ENCODE results near the gene RPL38. TPM values are rescaled to one million over a fixed set of nuclear protein-coding genes. Genes with fewer than 3 reads are reported as not detected.

The RPL38 gene
- total and polyA plus RNA-seq, 5 experiments from 2014 or later: 2,061 to 2,688 (median 2,282) TPM

DNA sequence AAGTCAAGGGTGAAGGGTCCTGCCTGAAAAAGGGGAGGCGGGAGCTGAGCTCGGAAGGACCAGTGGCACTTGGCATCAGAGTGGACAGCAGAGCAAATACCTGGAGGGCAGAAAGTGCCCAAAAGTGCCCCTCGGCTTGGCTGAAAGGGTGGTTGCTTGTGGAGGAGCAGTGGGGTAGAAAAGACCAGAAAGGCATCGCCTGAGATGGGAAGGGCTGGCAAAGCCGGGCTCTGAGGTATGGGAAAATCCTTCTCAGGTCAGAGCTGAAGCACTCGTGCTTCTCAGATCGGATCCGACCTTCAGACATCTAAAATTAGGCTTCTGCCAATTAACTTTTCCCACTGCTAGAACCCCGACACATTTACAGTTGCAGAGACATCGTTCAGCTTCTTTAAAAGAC lies 1.5 kb upstream of the RPL38 start:
- H3K9me3 Mint-ChIP-seq: no peaks in the 10 kb centered on the region
- no peak overlapping the region for H3K27ac Mint-ChIP-seq
- no peak for ATAC-seq
- H3K27me3 Mint-ChIP-seq: peaks cover 6 to 48% (median 15%) of the 10 kb centered on the region in 5 donors
- H3K4me1 Mint-ChIP-seq: peaks cover 17 to 36% (median 35%) of the 10 kb centered on the region in 4 donors
- H3K4me3 Mint-ChIP-seq: no peak overlapping the region
- POLR2A ChIA-PET: no interaction called here
- DNase-seq: no peak
- H3K36me3 Mint-ChIP-seq: peaks cover 4 to 32% (median 8%) of the 10 kb centered on the region in 3 donors

DNA sequence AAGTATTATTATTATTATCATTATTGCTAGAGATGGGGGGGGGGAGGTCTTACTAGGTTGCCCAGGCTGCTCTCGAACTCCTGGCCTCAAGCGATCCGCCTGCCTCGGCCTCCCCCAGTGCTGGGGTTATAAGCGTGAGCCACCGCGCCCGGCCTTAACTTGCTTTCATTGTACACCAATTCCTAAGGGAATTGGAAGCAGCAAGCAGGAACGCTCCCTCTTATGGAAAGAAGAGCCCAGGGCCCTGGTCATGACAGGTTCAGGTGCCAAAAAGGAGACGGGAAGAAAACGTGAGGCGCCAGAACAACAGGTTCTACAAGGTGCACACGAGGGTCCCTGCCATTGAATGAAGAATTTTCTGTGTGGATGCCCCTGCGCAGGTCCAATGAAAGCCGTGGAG lies 540 bp upstream of the RPL38 start:
- Mint-ChIP-seq H3K27ac (peak overlapping the region in 9 of 10 donors; percentile 93 to 100 (median 97)), H3K4me3 (peak overlapping the region; percentile 94 to 100 (median 98)), H3K9me3 (no peaks in the 10 kb centered on the region), H3K36me3 (peaks cover 4 to 41% (median 8%) of the 10 kb centered on the region in 3 donors), H3K27me3 (peaks cover 6 to 41% (median 12%) of the 10 kb centered on the region in 5 donors), H3K4me1 (peaks cover 17 to 44% (median 41%) of the 10 kb centered on the region in 4 donors)
- POLR2A ChIA-PET: interaction anchor here (0.7 to 2.7 kb wide), 4 partner anchors 10 to 72 kb away, joined by 3 to 13 read pairs (median 3); partner anchors contain the start of gene TTYH2
- ATAC-seq (peak in 1 of 2 donors; percentile 16), DNase-seq (no peak)

GRCh38 chr17:74204474-74204873 lies 996 bp downstream of the RPL38 start:
- ATAC-seq (no peak), DNase-seq (no peak)
- POLR2A ChIA-PET: interaction anchor here (0.6 to 2.7 kb wide), 2 partner anchors 9 to 198 kb away, joined by 3 to 13 read pairs; partner anchors contain the start of gene TTYH2
- Mint-ChIP-seq H3K36me3 (peaks cover 4 to 56% (median 12%) of the 10 kb centered on the region in 3 donors), H3K27ac (peak overlapping the region; percentile 82 to 100 (median 97)), H3K4me1 (peaks cover 19 to 55% (median 48%) of the 10 kb centered on the region in 4 donors), H3K4me3 (peak overlapping the region; percentile 94 to 100 (median 98)), H3K9me3 (no peaks in the 10 kb centered on the region), H3K27me3 (peaks cover 3 to 29% (median 12%) of the 10 kb centered on the region in 5 donors)

DNA sequence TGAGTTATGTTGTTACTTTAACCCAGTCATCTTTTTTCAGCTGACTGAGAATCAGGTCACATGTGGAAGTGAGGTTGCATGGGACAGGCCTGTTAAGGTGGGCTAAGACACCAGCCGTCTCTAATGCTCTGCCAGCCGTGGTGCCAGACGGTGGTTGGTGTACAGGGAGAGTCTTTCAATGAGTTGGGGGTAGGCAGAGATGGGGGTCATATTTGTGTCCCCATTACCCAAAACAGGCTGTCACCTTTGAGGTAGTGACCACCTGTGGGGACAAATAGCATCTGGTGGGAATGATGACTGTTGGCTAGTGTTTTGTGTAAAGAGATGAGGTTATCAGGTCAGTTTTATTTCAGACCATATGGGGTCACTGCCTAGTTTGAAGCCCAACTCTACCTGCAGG lies 1.8 kb downstream of the RPL38 start:
- H3K4me1 Mint-ChIP-seq: peaks cover 17 to 56% (median 47%) of the 10 kb centered on the region in 4 donors
- no peaks in the 10 kb centered on the region for H3K9me3 Mint-ChIP-seq
- DNase-seq (no peak), ATAC-seq (no peak)
- peak overlapping the region; percentile 53 to 95 (median 80) for H3K27ac Mint-ChIP-seq
- H3K27me3 Mint-ChIP-seq: peaks cover 0 to 21% (median 9%) of the 10 kb centered on the region in 5 donors
- H3K4me3 Mint-ChIP-seq: peak overlapping the region; percentile 42 to 100 (median 72)
- H3K36me3 Mint-ChIP-seq: peaks cover 4 to 64% (median 13%) of the 10 kb centered on the region in 3 donors
- POLR2A ChIA-PET: interaction anchor here (1.1 to 2.7 kb wide), 2 partner anchors 8 to 14 kb away, joined by 6 to 13 read pairs; partner anchors contain the start of gene TTYH2

DNA sequence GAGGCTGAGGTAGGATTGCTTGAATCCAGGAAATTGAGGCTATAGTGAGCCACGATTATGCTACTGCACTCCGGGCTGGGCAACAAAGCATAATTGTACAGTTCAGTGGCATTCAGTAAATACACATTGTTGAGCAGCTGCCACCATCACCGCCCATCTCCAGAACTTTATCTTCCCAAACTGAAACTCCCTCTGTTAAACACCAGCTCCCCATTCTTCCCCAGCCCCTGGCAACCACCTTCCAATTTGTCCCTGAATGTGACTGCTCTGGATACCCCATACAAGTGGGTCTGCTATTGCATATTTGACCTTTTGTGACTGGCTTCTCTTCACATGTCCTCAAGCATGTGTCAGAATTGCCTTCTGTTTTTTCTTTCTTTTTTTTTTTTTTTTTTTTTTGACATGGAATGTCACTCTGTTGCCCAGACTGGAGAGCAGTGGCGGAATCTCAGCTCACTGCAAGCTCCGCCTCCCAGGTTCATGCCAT lies 2.9 kb downstream of the RPL38 start:
- no peak for ATAC-seq
- DNase-seq: no peak
- POLR2A ChIA-PET: interaction anchor here (0.8 to 1.1 kb wide), 2 partner anchors 9 to 15 kb away, joined by 6 to 7 read pairs; no protein-coding TSS in a partner anchor
- Mint-ChIP-seq H3K4me3 (peak overlapping the region; percentile 6 to 80 (median 42)), H3K27me3 (peaks cover 0 to 13% (median 6%) of the 10 kb centered on the region in 5 donors), H3K9me3 (no peaks in the 10 kb centered on the region), H3K27ac (peak overlapping the region in 9 of 10 donors; percentile 2 to 95 (median 57)), H3K4me1 (peaks cover 20 to 62% (median 54%) of the 10 kb centered on the region in 4 donors), H3K36me3 (peaks cover 4 to 69% (median 15%) of the 10 kb centered on the region in 3 donors)

- Mint-ChIP-seq H3K4me3 (peak overlapping the region in 7 of 10 donors; percentile 36 to 75 (median 68)), H3K36me3 (peaks cover 0 to 55% (median 7%) of the 10 kb centered on the region in 3 donors), H3K27ac (peak overlapping the region; percentile 75 to 93 (median 86)), H3K27me3 (no peaks in the 10 kb centered on the region), H3K4me1 (peaks cover 24 to 74% (median 64%) of the 10 kb centered on the region in 4 donors), H3K9me3 (no peaks in the 10 kb centered on the region)
- DNase-seq (peak; percentile 66 to 84 (median 79)), ATAC-seq (peak; percentile 48 to 70)
- POLR2A ChIA-PET: interaction anchor here (0.5 to 0.6 kb wide), 2 partner anchors 73 to 284 kb away, joined by 3 to 4 read pairs; no protein-coding TSS in a partner anchor
Measured at GRCh38 chr17:74210191-74211140, 7.0 kb downstream of the RPL38 start.

- ATAC-seq (no peak), DNase-seq (peak in 2 of 10 donors; percentile 9 to 10)
- no peaks in the 10 kb centered on the region for H3K27me3 Mint-ChIP-seq
- peak overlapping the region; percentile 35 to 94 (median 86) for H3K27ac Mint-ChIP-seq
- peaks cover 0 to 46% (median 7%) of the 10 kb centered on the region in 3 donors for H3K36me3 Mint-ChIP-seq
- H3K4me1 Mint-ChIP-seq: peaks cover 23 to 74% (median 59%) of the 10 kb centered on the region in 4 donors
- no peaks in the 10 kb centered on the region for H3K9me3 Mint-ChIP-seq
- POLR2A ChIA-PET: interaction anchor here (0.6 kb wide), 1 partner anchor 72 kb away, joined by 3 read pairs; no protein-coding TSS in a partner anchor
- peak overlapping the region in 9 of 10 donors; percentile 34 to 90 (median 83) for H3K4me3 Mint-ChIP-seq
Measured at GRCh38 chr17:74211141-74211911, 7.8 kb downstream of the RPL38 start.

GRCh38 chr17:74211912-74212208 lies 8.4 kb downstream of the RPL38 start:
- Mint-ChIP-seq H3K27ac (peak overlapping the region; percentile 35 to 94 (median 86)), H3K36me3 (peaks cover 0 to 41% (median 7%) of the 10 kb centered on the region in 3 donors), H3K27me3 (no peaks in the 10 kb centered on the region), H3K4me1 (peaks cover 23 to 71% (median 56%) of the 10 kb centered on the region in 4 donors), H3K9me3 (no peaks in the 10 kb centered on the region), H3K4me3 (peak overlapping the region; percentile 68 to 93 (median 88))
- peak in 1 of 10 donors; percentile 12 for DNase-seq
- no peak for ATAC-seq
- POLR2A ChIA-PET: no interaction called here

DNA sequence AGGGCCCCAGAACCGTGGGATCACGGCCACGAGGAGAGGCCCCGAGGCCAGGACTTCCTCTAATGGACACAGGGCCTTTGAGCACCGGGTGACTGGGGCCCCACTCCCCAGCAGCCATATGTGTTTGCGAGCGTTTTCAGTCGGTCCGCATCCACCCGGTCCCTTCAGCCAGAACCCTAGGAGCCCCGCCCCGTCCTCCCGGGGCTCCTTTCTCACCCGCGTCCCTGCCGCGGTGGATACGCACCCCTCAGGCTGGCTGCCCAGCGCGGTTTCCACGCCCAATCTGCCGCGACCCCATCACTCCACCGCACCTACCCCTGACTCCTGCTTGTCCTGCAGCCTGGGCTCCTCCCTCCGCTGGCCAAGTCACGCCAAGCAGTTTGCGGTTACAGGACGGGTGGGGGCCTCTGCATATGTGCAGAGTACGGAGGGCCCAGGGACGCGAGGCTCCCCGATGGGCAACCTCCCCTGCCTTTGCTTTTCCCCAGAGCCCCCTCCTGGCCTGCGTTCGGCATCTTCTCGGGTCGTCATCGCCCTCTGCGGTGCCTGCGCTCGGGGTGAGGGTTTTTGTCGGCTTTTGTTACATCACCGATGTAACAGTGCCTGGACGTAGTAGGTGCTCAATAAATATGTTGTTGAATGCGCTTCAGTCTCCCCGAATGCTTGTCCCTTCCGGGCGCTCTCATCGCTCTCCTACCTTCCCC lies 8.9 kb downstream of the RPL38 start:
- POLR2A ChIA-PET: interaction anchor here (0.6 to 1.6 kb wide), 7 partner anchors 8 to 542 kb away, joined by 3 to 13 read pairs (median 5); partner anchors contain the start of gene RPL38
- peak; percentile 7 to 14 for ATAC-seq

GRCh38 chr17:74212913-74213791 lies 9.7 kb downstream of the RPL38 start, which contains the start of gene TTYH2:
TTYH2 (plus strand) TSS chr17:74213571; CDS start chr17:74213588, 17 bp downstream.
- POLR2A ChIA-PET: interaction anchor here (0.5 to 1.6 kb wide), 8 partner anchors 9 to 541 kb away, joined by 3 to 13 read pairs (median 5); partner anchors contain the start of gene RPL38
- H3K36me3 Mint-ChIP-seq: peaks cover 0 to 29% (median 7%) of the 10 kb centered on the region in 3 donors
- peaks cover 23 to 59% (median 49%) of the 10 kb centered on the region in 4 donors for H3K4me1 Mint-ChIP-seq
- H3K27ac Mint-ChIP-seq: peak within 1 kb of the TSS; percentile 57 to 93 (median 87)
- peak; percentile 33 to 79 (median 58) for DNase-seq
- peak; percentile 68 to 76 for ATAC-seq
- no peaks in the 10 kb centered on the region for H3K9me3 Mint-ChIP-seq
- no peaks in the 10 kb centered on the region for H3K27me3 Mint-ChIP-seq
- H3K4me3 Mint-ChIP-seq: peak within 1 kb of the TSS; percentile 82 to 93 (median 89)

More for the DNA sequence above, 8.9 kb downstream of the RPL38 start:
- H3K4me3 Mint-ChIP-seq: peak overlapping the region; percentile 82 to 93 (median 89)
- H3K27ac Mint-ChIP-seq: peak overlapping the region; percentile 78 to 94 (median 87)
- H3K4me1 Mint-ChIP-seq: peaks cover 23 to 66% (median 55%) of the 10 kb centered on the region in 4 donors
- DNase-seq: peak in 2 of 10 donors; percentile 13 to 36
- H3K27me3 Mint-ChIP-seq: no peaks in the 10 kb centered on the region
- H3K36me3 Mint-ChIP-seq: peaks cover 0 to 36% (median 7%) of the 10 kb centered on the region in 3 donors
- no peaks in the 10 kb centered on the region for H3K9me3 Mint-ChIP-seq

All from naive thymus-derived CD8-positive, alpha-beta T cell (primary cell).